Glutamatergic neuron (in vitro differentiated cells): ENCODE measurements around the gene IL19. TPM values are rescaled to one million over a fixed set of nuclear protein-coding genes. Genes with fewer than 3 reads are reported as not detected.

Experiments
- DNase-seq: peaks from one replicate; pipeline ENCODE4 v3.0.0; 2022
- H3K27ac Mint-ChIP-seq: one replicate; pipeline ENCODE4 v1.8.0; 2020; ENCODE audit warnings: mild to moderate bottlenecking, mixed read lengths, inconsistent platforms; ENCODE audit not compliant: unreplicated experiment
- H3K27me3 Mint-ChIP-seq: one replicate; pipeline ENCODE4 v1.8.0; 2020; ENCODE audit warnings: mild to moderate bottlenecking, moderate library complexity, mixed read lengths, inconsistent platforms; ENCODE audit not compliant: unreplicated experiment
- H3K36me3 Mint-ChIP-seq: one replicate; pipeline ENCODE4 v1.8.0; 2020; ENCODE audit warnings: mild to moderate bottlenecking, mixed read lengths, inconsistent platforms; ENCODE audit not compliant: unreplicated experiment
- H3K4me1 Mint-ChIP-seq: one replicate; pipeline ENCODE4 v1.8.0; 2020; ENCODE audit warnings: mild to moderate bottlenecking, low read depth, mixed read lengths, inconsistent platforms; ENCODE audit not compliant: unreplicated experiment
- H3K4me3 Mint-ChIP-seq: one replicate; pipeline ENCODE4 v1.8.0; 2020; ENCODE audit warnings: mild to moderate bottlenecking, mixed read lengths, inconsistent platforms; ENCODE audit not compliant: unreplicated experiment
- H3K9me3 Mint-ChIP-seq: one replicate; pipeline ENCODE4 v1.8.0; 2020; ENCODE audit warnings: mild to moderate bottlenecking, moderate library complexity, mixed read lengths, inconsistent platforms; ENCODE audit not compliant: unreplicated experiment
- total RNA-seq: library from RNA; stranded (reverse); fragmentation: NEBNext Ultra II Directional; extraction: Animal tissue kit (Norgen Biotek cat#: 25700); gene quantifications from one replicate; pipeline ENCODE4 v1.2.1, GENCODE V29; 2021; ENCODE audit not compliant: unreplicated experiment
- TF ChIP-seq, protein P1 (sequence below): fragments of 200-600 bp; sonication (generic); IDR thresholded peaks from one replicate; pipeline ENCODE4 v1.5.0; 2021; ENCODE audit not compliant: partially characterized antibody, unreplicated experiment

IL19 gene
- total RNA-seq, 1 donor from 2014 or later: not detected

GRCh38 chr1:206796981-206797402 is 26.4 kb downstream of the IL19 start:
- TF ChIP-seq, protein P1, sequence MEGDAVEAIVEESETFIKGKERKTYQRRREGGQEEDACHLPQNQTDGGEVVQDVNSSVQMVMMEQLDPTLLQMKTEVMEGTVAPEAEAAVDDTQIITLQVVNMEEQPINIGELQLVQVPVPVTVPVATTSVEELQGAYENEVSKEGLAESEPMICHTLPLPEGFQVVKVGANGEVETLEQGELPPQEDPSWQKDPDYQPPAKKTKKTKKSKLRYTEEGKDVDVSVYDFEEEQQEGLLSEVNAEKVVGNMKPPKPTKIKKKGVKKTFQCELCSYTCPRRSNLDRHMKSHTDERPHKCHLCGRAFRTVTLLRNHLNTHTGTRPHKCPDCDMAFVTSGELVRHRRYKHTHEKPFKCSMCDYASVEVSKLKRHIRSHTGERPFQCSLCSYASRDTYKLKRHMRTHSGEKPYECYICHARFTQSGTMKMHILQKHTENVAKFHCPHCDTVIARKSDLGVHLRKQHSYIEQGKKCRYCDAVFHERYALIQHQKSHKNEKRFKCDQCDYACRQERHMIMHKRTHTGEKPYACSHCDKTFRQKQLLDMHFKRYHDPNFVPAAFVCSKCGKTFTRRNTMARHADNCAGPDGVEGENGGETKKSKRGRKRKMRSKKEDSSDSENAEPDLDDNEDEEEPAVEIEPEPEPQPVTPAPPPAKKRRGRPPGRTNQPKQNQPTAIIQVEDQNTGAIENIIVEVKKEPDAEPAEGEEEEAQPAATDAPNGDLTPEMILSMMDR: no peak
- Mint-ChIP-seq H3K36me3 (no peaks in the 10 kb centered on the region), H3K4me1 (no peaks in the 10 kb centered on the region), H3K9me3 (no peaks in the 10 kb centered on the region), H3K27ac (no peak overlapping the region), H3K4me3 (no peak overlapping the region), H3K27me3 (peaks cover 3% of the 10 kb centered on the region)
- no peak for DNase-seq

DNA sequence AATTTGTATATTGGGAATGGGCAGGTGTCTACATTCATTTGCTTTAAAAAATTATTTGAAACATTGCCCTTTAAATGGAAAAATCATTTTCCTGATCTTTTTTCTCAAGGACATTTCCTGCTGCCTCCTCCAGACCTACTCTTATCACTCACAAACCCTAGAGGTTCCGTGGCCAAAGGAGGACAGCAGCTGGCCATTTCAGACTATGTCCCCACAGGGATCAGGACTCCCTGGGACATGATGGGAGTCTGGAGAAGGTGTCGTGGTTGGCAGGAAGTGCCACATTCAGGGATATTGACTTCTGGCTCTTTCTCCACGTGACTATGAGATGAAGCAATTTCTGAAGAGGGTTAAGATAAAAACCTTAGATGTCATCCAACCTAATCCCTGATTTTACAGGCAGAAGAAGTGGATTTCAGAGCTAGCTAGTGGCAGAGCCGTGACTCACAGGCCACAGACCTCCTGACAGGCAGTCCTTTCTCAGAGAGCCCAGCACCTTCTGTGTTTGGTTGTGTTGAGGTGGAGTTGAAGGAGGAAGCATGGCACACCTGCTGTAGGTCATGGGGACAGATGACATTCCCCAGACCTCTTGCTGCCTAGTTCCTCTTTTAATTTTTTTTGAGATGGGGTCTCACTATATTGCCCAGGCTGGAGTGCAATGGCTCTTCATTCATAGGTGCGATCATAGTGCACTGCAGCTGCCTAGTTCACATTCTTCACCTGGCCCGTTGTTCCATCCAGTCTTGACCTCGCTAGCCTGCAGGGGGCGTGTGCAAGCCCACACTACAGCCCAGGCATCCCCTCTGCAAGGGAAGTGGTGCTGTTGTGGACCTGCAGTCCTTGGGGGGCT is 27.2 kb downstream of the IL19 start:
- Mint-ChIP-seq H3K27ac (no peak overlapping the region), H3K36me3 (no peaks in the 10 kb centered on the region), H3K27me3 (peaks cover 3% of the 10 kb centered on the region), H3K4me3 (no peak overlapping the region), H3K4me1 (no peaks in the 10 kb centered on the region), H3K9me3 (no peaks in the 10 kb centered on the region)
- TF ChIP-seq, protein P1: peak; percentile 58
- peak; percentile 50 for DNase-seq

- H3K4me3 Mint-ChIP-seq: no peak overlapping the region
- no peaks in the 10 kb centered on the region for H3K9me3 Mint-ChIP-seq
- no peak overlapping the region for H3K27ac Mint-ChIP-seq
- H3K4me1 Mint-ChIP-seq: no peaks in the 10 kb centered on the region
- TF ChIP-seq, protein P1: no peak
- DNase-seq: no peak
- no peaks in the 10 kb centered on the region for H3K36me3 Mint-ChIP-seq
- peaks cover 3% of the 10 kb centered on the region for H3K27me3 Mint-ChIP-seq
These were observed 27.9 kb downstream of the IL19 start for GRCh38 chr1:206798384-206798996.

- Mint-ChIP-seq H3K4me1 (no peaks in the 10 kb centered on the region), H3K4me3 (no peak overlapping the region), H3K9me3 (no peaks in the 10 kb centered on the region), H3K36me3 (no peaks in the 10 kb centered on the region), H3K27ac (no peak overlapping the region), H3K27me3 (peaks cover under 1% of the 10 kb centered on the region)
- TF ChIP-seq, protein P1: no peak
- DNase-seq: no peak
These were observed 28.7 kb downstream of the IL19 start for GRCh38 chr1:206799311-206799710.

DNA sequence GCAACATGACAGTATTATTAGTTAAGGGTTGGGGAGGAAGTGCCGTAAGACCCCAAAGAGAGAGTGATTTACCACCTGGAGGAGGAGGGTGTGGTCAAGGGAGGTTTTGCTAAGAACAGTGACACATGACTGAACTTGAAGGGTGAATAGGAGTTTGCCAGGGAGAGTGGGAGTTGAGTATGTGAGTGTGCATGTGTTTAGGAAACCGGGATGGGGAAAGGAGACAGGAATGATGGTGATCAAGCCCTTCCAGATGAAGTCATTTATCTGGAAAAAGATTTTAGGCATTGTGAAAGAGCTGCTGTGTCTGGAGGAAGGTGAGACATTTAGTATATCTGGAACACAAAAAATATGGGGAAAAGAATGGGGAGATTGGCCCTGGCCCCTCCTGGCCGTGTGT is 29.8 kb downstream of the IL19 start:
- TF ChIP-seq, protein P1: no peak
- Mint-ChIP-seq H3K9me3 (no peaks in the 10 kb centered on the region), H3K27me3 (no peaks in the 10 kb centered on the region), H3K4me3 (no peak overlapping the region), H3K36me3 (no peaks in the 10 kb centered on the region), H3K27ac (no peak overlapping the region), H3K4me1 (no peaks in the 10 kb centered on the region)
- DNase-seq: no peak
